GM19397 (cell line): ENCODE data around the gene HDLBP.

Experiments used
- ATAC-seq: cut with Tn5 transposase; IDR thresholded peaks from one replicate; pipeline ENCODE4 v1.9.1; 2021; ENCODE audit warnings: mild to moderate bottlenecking, moderate library complexity; ENCODE audit not compliant: unreplicated experiment

The HDLBP gene

DNA sequence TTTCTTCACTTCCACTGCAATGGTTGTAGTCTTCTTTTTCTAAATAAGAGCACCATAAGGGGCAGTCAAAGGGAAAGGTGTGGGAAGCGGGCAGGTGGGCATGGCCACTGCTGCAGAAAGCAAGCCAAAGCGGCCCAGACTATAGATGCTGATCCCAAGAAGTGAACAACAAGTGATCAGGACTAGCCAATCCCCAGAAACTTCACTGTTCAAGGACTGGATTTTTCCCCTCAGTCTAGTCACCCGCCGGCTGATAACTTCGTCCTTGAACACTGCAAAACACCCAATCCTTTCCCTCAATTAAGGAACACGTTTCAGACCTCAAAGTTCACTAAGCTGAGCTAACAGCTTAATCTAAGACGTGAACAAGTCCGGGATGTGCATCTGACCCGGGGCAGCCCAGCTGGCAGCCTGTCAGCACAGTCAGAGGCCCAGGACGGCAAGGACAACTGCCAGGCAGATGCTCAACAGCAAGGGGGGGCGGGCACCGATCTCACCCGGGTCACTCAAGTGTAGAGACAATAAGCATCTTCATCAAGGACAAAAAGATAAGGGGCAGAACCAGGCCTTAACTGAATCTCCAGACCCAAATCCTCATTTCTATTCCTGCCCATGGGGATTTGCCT lies 59.8 kb downstream of the HDLBP start:
- no peak for ATAC-seq

GRCh38 chr2:241254904-241255351 lies 60.5 kb downstream of the HDLBP start:
- ATAC-seq: no peak

GRCh38 chr2:241252778-241253475 lies 62.5 kb downstream of the HDLBP start:
- no peak for ATAC-seq

GRCh38 chr2:241249654-241250053 lies 65.8 kb downstream of the HDLBP start:
- ATAC-seq: no peak

- ATAC-seq: no peak
These were observed 66.6 kb downstream of the HDLBP start for GRCh38 chr2:241248897-241249296.

DNA sequence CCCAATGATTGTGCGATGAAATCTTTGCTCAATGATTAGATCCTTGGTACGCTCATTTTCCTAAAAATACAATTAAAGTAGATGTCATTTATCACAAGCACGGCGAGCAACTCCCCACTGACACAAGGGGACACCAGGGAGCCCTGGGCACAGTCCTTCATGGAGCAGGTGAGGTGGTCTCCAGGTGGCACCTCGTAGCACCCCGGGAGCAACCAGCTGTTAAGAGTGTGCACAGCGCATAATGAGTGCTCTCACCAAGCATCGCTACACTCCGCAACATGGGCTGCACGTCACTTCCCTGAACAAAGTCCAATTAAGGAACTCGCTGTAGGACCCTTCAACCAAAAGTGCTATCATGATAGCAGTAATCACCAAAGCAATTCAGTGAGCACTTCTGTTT lies 67.2 kb downstream of the HDLBP start:
- no peak for ATAC-seq

GRCh38 chr2:241244368-241244767 lies 71.1 kb downstream of the HDLBP start:
- no peak for ATAC-seq

DNA sequence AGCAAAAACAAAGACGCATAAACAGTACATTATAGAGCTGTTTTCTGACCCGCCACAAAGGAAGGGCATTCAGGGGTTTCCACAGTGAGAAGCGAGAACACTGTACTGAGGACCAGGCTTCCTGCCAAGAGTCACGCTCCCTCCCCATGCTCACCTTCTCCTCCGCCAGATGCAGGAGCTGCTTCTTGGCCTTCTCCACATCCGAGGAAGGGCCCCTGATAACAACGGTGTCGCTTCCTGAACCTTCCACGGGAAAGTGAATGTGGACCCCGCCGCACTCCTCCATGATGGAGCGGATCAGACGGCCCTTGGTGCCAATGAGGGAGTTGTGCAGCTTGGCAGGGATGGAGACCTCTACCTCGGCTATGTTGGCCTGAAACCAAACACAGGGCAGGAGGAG lies 73.2 kb downstream of the HDLBP start:
- ATAC-seq: no peak

GRCh38 chr2:241241669-241242068 lies 73.8 kb downstream of the HDLBP start:
- ATAC-seq: no peak

- no peak for ATAC-seq
These were observed 75.0 kb downstream of the HDLBP start for GRCh38 chr2:241240320-241241004.

- ATAC-seq: no peak
These were observed 75.8 kb downstream of the HDLBP start for GRCh38 chr2:241239552-241240202.

DNA sequence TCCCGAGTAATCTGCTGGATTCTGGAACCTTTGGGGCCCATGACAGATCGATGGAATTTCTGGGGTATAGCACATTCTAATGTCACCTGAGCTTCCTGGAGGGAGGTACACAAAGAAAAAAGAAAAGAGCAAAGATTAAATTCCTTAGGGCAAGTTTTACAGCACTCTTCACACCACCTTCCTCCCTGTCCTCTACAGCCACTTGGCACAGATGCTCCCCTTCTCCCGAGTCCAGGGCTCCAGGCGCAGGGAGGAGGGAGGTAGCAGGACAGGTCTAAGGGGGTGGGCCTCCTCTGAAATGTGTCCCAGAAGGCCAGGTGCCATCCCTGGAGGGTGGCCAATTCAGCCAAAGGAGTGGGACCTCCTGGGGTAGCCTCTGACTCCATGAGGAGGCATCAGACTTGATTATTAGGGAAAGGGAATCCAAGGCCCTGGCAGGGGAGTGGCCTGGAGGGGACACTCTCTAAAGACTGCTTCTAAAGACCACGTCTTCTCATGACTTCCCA lies 76.7 kb downstream of the HDLBP start:
- ATAC-seq: no peak

DNA sequence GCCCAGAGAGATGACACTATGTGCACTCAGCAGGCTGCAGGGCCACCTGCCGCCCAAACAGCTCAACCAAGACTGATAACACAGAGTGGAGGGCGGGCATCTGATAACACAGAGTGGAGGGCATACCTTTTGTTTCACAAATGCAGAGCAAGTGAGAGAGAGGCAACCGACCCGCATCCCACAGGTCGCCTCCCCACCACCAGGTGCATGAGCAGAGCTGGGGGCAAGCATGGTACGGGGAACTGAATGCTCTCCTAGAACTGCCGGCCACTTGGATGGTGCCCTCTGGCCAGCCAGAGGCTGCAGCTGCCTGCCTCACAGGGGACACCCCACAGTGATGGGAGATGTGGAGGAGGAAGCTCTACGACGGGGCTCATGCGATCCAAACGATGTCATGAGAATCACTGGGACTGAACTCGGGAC lies 77.5 kb downstream of the HDLBP start:
- ATAC-seq: no peak

DNA sequence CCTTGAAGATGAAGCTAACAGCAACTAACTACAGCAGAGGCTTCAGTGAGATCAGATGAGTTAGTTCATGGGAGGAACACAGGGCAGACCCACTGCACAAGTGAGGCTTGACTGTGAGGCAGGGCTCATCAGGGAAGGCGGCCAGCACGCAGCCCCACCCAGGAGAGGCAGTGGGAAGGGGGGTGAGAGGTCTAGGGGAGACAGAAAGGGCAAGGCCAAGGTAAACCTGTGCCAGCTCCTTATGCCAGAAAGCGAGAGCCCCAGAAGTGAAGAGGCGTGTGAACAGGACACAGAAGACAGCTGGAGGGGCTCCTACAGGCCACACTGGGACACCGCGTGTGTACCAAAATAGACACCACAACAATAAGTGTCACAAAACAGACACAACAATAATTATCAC lies 78.4 kb downstream of the HDLBP start:
- no peak for ATAC-seq

DNA sequence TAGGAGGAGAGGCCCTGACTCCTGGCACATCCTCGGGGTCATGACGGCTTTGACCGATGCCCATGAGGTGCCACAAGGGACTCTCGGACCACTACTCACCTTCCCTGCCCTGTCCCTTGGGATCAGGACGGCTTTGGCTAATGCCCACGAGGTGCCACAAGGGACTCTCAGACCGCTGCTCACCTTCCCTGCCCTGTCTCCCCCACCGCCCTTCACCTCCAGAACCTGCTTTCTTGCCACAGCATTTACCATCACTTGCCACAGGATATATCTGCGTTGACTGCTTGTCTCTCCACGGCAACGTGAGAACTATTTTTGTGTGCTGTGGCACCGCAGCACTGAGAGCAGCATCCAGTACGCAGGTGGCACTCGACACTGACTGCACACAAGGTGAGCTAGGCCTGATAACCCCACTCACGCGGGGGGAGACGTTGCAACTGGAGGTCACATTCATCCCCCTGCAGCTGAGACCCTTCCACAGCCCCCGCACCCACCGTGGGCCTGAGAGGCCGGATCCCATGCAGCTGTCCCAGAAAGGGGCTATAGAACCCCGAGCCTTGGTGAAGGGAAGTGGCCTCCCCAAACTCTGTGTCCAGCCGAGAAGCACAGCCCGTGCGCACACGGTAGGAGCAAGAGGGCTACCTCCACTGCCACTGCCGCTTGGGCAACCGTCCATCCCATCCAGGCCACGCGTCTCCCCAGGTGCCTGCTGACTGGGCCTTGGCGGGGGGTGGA lies 79.4 kb downstream of the HDLBP start:
- no peak for ATAC-seq

DNA sequence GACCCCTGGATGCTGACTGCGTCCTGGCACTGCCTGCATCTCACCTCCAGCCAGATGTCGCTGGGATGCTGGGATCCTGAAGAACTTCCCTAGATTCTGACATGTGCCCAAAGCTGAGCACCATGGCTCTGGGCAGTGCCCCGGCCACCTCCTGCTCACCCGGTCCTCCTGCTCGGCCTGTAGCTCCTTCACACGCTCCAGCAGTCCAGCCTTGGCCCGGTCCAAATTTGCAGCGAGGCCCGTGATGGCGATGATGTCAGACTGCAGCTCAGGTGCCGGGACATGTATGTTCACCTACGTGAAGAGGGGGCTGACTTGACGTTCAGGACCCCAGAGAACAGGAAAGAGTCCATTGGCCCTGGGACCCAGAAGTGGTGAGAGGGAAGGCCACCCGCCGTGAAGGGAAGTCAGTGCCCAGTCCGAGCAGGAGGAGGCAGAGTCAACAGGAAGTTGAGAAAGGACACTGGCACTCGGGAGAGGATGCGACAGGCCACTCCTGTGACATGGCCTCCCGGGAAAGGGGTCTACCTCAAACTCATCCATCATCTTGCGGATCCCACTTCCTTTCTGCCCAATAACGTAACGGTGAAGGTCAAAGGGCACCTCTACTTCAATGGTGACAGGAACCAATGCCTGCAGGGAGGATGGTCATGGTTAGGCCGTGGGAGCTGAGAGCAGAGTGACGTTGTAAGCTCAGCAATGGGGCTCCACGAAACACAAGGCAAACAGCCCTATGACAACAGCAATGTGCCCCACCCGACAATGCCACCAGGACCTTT lies 80.3 kb downstream of the HDLBP start:
- ATAC-seq: no peak

DNA sequence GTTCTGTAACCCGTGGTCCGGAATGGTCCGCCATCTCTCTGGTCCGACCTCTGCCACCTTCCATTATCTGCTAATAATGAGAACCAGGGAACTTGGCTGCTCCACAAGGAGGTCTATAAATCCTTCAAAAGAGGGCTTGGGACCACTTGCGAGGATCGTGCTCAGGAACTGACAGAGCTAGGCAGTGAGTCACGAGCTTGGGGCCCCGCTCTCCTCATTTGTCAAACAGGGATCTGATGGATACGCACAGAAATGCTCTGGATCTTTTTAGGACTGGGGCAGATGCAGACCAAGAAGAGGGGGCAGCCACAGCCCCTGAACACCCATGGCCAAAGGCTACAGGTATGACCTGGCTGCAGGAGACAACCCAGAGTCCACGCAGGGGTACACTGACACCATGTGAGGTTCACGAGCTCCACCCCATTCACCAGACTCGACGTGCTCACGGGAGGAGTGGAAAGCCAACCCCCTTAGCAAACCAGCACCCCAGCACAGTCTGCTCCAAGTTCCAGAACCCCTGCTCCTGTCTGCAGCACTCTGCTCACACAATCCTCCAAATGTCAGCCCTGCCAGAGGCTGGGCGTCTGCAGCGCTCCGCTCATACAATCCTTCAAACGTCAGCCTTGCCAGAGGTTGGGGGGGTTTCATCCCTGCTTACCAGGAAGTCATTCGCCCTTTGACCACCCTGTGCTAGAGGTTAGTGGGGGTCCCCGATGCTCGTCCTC lies 81.2 kb downstream of the HDLBP start:
- no peak for ATAC-seq

DNA sequence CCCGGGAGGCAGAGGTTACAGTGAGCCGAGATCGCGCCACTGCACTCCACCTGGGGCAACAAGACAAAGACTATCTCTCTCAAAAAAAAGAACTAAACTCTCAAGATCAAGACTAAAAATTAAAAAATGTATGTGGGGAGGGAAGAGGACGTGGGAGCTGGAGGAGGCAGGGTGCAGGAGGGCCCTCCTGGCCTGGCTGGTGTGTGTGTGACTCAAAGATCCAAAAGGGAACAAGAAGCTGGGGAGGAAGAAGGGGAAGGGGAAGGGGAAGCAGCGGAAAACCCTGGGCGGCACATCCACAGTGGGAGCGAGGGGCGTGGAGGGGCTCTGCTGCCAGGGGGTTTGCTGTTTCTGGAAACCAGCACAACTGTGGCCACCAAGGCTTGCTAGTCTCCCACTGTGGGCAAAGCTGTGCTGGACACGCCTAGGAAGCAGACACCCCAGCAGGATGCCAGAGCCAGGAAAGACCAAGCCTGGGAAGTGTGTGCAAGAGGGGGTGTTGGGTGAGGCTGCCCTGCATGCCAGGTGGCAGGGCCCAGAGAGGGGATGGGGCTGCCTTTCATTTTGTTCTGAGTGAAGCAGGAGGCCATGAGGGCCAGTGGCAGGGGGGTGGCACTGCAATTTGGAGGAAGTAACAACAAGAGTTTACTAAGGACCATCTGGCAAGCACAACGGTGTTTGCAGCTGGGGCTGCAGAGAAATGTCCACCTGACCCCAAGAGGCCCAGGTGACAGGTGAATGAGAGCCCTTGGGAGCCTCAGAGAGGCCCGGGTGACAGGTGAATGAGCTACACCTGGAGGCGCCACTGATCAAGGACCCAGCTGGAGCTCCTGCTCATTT lies 82.5 kb downstream of the HDLBP start:
- no peak for ATAC-seq
